Breast epithelium (tissue), 3 donors: ENCODE measurements around the gene LMTK2.

Experiments
- CTCF ChIP-seq, 3 donors: fragments of 450-650 bp; IDR thresholded peaks; one replicate each; pipeline ENCODE4 v1.5.1; 2016 to 2017; ENCODE audit warnings: antibody characterized with exemption in 3 of 3, mild to moderate bottlenecking in 3 of 3, moderate library complexity in 3 of 3
- POLR2A ChIP-seq: fragments of 450-650 bp; IDR thresholded peaks from one replicate; pipeline ENCODE4 v1.6.1; 2016; ENCODE audit warnings: antibody characterized with exemption, mild to moderate bottlenecking, moderate library complexity
- POLR2AphosphoS5 ChIP-seq, 3 donors: sonication (generic); formaldehyde crosslinking; IDR thresholded peaks; one replicate each; pipeline ENCODE4 v1.6.1; 2017; ENCODE audit warnings: antibody characterized with exemption in 3 of 3

GRCh38 chr7:98086281-98086718, 20.4 kb upstream of the LMTK2 start:
- TF ChIP-seq CTCF (IDR thresholded peaks at IDR 0.05) (no peak), POLR2AphosphoS5 (IDR thresholded peaks at IDR 0.05) (peak in 1 of 3 donors; percentile 14), POLR2A (no peak)
